ENCODE data around the gene SLC2A14. TPM values are rescaled to one million over a fixed set of nuclear protein-coding genes. Genes with fewer than 3 reads are reported as not detected.
"Not testable (repeated sequence)": the region's sequence is repeated elsewhere in the genome, so short reads cannot be mapped to it uniquely, and the experiment has no call there.

Gene SLC2A14
- total and polyA plus RNA-seq, 12 donors: 0.22 to 0.95 (median 0.39) TPM; not detected in 9

DNA sequence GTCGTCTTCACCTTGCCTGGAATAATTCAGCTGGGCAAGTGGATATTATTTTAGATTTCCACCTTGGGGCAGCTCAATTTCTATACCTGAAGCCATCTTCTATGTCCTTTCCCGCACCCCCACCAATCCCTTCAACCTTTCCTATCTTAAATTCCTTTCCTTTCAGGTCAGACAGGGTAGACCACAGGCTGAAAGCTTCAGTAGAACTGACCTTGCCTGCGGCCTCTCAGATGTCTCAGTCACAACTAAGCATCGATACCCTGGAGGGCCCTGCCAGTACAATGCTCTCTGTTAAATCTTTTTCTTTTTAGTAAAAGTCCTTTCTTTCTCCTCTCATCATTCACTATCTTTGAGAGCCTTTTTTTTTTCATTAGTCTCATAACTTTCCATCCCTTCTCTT, 38.9 kb downstream of the SLC2A14 start:
- Histone ChIP-seq H3K36me3 (no peaks in the 10 kb centered on the region), H3K27ac (no peak overlapping the region), H3K4me3 (no peak overlapping the region), H3K4me1 (peaks cover 0 to 4% (median 0%) of the 10 kb centered on the region in 9 donors), H3K9me3 (no peaks in the 10 kb centered on the region), H3K27me3 (peaks cover 0 to 8% (median 0%) of the 10 kb centered on the region in 7 donors)
- TF ChIP-seq, protein P1, sequence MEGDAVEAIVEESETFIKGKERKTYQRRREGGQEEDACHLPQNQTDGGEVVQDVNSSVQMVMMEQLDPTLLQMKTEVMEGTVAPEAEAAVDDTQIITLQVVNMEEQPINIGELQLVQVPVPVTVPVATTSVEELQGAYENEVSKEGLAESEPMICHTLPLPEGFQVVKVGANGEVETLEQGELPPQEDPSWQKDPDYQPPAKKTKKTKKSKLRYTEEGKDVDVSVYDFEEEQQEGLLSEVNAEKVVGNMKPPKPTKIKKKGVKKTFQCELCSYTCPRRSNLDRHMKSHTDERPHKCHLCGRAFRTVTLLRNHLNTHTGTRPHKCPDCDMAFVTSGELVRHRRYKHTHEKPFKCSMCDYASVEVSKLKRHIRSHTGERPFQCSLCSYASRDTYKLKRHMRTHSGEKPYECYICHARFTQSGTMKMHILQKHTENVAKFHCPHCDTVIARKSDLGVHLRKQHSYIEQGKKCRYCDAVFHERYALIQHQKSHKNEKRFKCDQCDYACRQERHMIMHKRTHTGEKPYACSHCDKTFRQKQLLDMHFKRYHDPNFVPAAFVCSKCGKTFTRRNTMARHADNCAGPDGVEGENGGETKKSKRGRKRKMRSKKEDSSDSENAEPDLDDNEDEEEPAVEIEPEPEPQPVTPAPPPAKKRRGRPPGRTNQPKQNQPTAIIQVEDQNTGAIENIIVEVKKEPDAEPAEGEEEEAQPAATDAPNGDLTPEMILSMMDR (IDR thresholded peaks at IDR 0.05): no peak
- ATAC-seq (no peak), DNase-seq (no peak)
- intact Hi-C loops (cut with DNase I): no loop called here
- 74 to 84% methylated on average over 4 of the region's 4 CpGs for WGBS, 2 donors

DNA sequence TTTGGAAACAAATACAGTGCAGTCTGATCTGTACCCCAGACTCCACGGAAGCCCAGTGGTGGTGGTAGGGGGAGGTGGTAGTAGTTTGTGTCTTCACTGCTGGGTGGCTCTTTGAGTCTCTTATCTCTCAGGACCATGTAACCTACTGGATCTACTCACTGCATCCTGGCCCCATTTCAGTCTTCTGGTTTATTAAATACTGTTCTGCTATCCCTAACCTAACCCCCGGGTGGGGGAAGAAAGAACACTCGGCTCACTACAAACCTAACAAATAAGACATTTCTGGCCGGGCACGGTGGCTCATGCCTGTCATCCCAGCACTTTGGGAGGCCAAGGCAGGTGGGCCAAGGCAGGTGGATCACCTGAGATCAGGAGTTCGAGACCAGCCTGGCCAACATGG, 39.5 kb downstream of the SLC2A14 start:
- H3K4me3 ChIP-seq; ATAC-seq; H3K27ac ChIP-seq; H3K9me3 ChIP-seq; H3K4me1 ChIP-seq; H3K27me3 ChIP-seq; H3K36me3 ChIP-seq; DNase-seq; intact Hi-C loops (cut with DNase I): not testable (repeated sequence)
- 78% methylated on average over 6 of the region's 6 CpGs for WGBS, 2 donors

DNA sequence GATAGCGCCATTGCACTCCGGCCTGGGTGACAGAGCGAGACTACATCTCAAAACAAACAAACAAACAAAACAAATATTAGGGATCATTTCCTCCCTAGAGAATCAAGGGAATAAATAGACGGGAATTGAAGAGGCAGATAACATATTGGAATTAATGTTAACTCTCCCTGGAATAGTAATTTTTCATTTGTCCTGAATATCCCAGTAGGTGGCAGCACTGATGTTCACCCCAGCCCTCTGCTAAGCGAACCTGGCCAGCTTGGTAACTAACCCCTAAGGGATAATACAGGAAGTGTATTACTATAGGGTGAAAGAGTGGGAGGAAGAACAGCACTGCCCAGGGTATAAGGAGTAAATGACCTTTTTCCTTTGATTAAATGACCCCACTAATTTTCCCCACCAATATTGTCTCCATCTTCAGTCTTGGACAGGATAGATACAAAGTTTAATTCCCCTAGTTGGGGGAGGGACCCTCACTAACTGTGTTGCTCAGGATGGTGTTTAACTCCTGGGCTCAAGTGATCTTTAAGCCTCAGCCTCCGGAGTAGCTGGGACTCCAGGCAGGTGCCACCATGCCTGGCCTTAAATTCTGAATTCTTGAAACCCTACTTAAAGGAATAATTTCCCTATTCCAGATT, 40.5 kb downstream of the SLC2A14 start:
- peak in 1 of 2 donors; percentile 14 for DNase-seq
- H3K4me3 ChIP-seq: no peak overlapping the region
- H3K27ac ChIP-seq: no peak overlapping the region
- no peaks in the 10 kb centered on the region for H3K36me3 ChIP-seq
- TF ChIP-seq, protein P1 (IDR thresholded peaks at IDR 0.05): peak in 8 of 9 donors; percentile 13 to 54 (median 48)
- ATAC-seq: peak in 2 of 8 donors; percentile 55 to 70
- H3K27me3 ChIP-seq: peaks cover 0 to 8% (median 0%) of the 10 kb centered on the region in 7 donors
- no peaks in the 10 kb centered on the region for H3K9me3 ChIP-seq
- WGBS, 2 donors: 54 to 60% methylated on average over 6 of the region's 6 CpGs
- intact Hi-C loops (cut with DNase I): no loop called here
- peaks cover 0 to 4% (median 0%) of the 10 kb centered on the region in 9 donors for H3K4me1 ChIP-seq

DNA sequence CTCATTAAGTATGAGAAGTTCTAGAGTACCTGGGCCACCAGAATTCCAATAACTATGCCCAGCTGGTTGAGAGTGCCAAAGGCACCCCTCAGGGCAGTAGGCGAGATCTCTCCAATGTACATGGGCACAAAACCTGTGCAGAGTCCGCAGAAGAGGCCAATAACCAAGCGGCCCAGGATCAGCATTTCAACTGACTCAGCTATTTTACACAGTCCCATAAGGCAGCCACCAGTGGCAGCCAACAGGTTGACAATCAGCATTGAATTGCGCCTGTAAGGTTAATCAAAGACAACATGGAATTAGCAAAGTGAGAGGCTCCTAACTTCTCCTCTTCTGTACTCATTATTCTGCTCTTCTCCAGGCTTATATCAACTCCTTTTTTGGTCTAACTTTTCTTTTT, 43.0 kb downstream of the SLC2A14 start:
- H3K9me3 ChIP-seq; H3K27ac ChIP-seq; H3K27me3 ChIP-seq; H3K4me1 ChIP-seq; ATAC-seq; H3K4me3 ChIP-seq; H3K36me3 ChIP-seq; intact Hi-C loops (cut with DNase I); DNase-seq: not testable (repeated sequence)
- 92 to 96% methylated on average over 4 of the region's 4 CpGs for WGBS, 2 donors

DNA sequence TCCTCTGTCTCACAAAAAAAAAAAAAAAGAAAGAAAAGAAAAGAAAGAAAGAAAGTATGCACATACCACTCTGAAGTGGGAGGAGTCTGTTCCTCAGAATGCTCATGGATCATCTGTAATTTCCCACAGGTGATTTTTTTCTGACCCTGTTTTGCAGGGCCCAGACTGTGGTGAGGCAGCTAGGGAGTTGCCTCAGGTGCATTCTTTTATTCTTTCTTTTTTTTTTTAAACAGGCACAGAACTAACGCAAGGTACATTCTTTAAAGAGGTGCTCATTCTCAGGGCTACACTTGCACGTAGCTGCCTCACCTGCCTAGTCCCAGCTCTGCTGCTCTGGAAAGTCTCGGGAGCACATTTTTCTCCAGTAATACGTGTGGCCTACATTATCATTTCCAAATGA, 47.0 kb downstream of the SLC2A14 start:
- H3K27me3 ChIP-seq; H3K4me3 ChIP-seq; ATAC-seq; DNase-seq; H3K36me3 ChIP-seq; H3K27ac ChIP-seq; H3K4me1 ChIP-seq; H3K9me3 ChIP-seq; intact Hi-C loops (cut with DNase I): not testable (repeated sequence)
- 55 to 85% methylated on average over 2 to 4 of the region's 4 CpGs for WGBS, 2 donors

DNA sequence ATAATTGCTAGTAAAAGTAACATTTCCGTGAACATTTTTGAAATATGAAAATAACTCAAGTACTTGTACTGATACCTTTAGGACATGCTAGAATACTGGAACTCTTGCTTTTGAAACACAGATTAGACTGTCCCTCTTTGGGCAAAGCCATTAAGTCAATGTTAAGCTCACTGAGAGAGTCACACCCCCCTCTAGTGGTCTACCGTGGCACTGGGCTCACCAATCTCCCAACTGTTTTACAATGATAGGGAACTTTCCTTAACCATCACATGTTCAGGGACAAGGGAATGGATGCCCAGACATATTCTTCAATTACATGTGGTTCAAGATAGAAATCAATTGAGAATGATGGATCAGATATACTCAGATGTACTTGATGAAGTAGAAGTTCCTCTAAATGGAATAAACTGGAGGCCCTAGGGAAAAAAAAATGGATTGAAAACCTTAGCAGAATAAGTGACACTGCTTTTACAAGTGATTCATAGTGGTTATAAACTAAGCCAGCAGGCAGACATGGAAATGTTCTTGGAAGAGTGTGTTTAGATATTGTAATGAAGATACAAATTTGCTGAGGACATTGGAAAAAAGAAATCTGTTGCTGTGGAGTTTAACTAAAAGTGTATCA, 65.7 kb downstream of the SLC2A14 start:
- Histone ChIP-seq H3K27me3 (peaks cover 0 to 31% (median 0%) of the 10 kb centered on the region in 7 donors), H3K36me3 (no peaks in the 10 kb centered on the region), H3K4me3 (no peak overlapping the region), H3K4me1 (peaks cover 0 to 4% (median 0%) of the 10 kb centered on the region in 9 donors), H3K27ac (no peak overlapping the region), H3K9me3 (no peaks in the 10 kb centered on the region)
- WGBS, 2 donors: 4 to 5% methylated on average over 2 of the region's 2 CpGs
- ATAC-seq: peak in 7 of 8 donors; percentile 50 to 82 (median 70)
- intact Hi-C loops (cut with DNase I): loop anchor here (1.0 to 10.0 kb wide), 4 partner anchors 130 to 132 kb away; no protein-coding TSS in a partner anchor
- TF ChIP-seq, protein P1 (IDR thresholded peaks at IDR 0.05): peak; percentile 69 to 92 (median 87)
- DNase-seq: peak; percentile 25 to 62

DNA sequence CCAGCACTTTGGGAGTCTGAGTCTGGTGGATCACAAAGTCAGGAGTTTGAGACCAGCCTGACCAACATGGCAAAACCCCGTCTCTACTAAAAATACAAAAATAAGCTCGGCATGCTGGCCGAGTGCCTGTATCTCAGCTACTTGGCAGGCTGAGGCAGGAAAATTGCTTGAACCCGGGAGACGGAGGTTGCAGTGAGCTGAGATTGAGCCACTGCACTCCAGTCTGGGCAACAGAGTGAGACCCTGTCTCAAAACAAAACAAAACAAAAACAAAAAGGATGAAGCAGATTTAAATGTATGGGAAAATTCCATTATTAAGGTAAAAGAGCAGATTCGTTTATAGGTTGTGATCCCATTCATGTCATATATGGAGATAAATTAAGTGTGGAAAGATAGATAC, 66.4 kb downstream of the SLC2A14 start:
- peaks cover 0 to 31% (median 0%) of the 10 kb centered on the region in 7 donors for H3K27me3 ChIP-seq
- not testable (repeated sequence) for H3K27ac ChIP-seq, H3K36me3 ChIP-seq, H3K9me3 ChIP-seq, H3K4me3 ChIP-seq, ATAC-seq, DNase-seq, H3K4me1 ChIP-seq
- intact Hi-C loops (cut with DNase I): loop anchor here in 9 of 10 donors (1.0 to 10.0 kb wide), 4 partner anchors 129 to 132 kb away; no protein-coding TSS in a partner anchor
- 46 to 57% methylated on average over 6 of the region's 6 CpGs for WGBS, 2 donors

Measured in heart right ventricle (tissue), 16 donors.